Measurements from ENCODE around the gene ARMC9.

ARMC9 gene

GRCh38 chr2:231212329-231212845 is 14.0 kb downstream of the ARMC9 start:
- no peak overlapping the region for H3K4me3 ChIP-seq (ENCODE audit: low read depth in 1 of 2, low read length in 2 of 2)
- H3K9ac ChIP-seq (ENCODE audit: low read length): no peak overlapping the region
- H3K9me3 ChIP-seq (ENCODE audit: low read length): no peaks in the 10 kb centered on the region
- H3K27me3 ChIP-seq (ENCODE audit: control insufficient read depth in 1 of 2, insufficient read depth in 2 of 2, low read length in 2 of 2): no peaks in the 10 kb centered on the region
- peaks cover 18% of the 10 kb centered on the region for H3K4me1 ChIP-seq (ENCODE audit: insufficient read depth, low read length)
- peaks cover 21% of the 10 kb centered on the region for H3K36me3 ChIP-seq (ENCODE audit: insufficient read depth, low read length)
- peak overlapping the region; percentile 30 for H3K27ac ChIP-seq (ENCODE audit: low read depth, low read length)

GRCh38 chr2:231213931-231214642 is 15.7 kb downstream of the ARMC9 start:
- Histone ChIP-seq H3K9me3 (ENCODE audit: low read length) (no peaks in the 10 kb centered on the region), H3K36me3 (ENCODE audit: insufficient read depth, low read length) (peaks cover 17% of the 10 kb centered on the region), H3K27ac (ENCODE audit: low read depth, low read length) (no peak overlapping the region), H3K9ac (ENCODE audit: low read length) (no peak overlapping the region), H3K4me1 (ENCODE audit: insufficient read depth, low read length) (peaks cover 18% of the 10 kb centered on the region), H3K4me3 (ENCODE audit: low read depth in 1 of 2, low read length in 2 of 2) (no peak overlapping the region), H3K27me3 (ENCODE audit: control insufficient read depth in 1 of 2, insufficient read depth in 2 of 2, low read length in 2 of 2) (no peaks in the 10 kb centered on the region)

DNA sequence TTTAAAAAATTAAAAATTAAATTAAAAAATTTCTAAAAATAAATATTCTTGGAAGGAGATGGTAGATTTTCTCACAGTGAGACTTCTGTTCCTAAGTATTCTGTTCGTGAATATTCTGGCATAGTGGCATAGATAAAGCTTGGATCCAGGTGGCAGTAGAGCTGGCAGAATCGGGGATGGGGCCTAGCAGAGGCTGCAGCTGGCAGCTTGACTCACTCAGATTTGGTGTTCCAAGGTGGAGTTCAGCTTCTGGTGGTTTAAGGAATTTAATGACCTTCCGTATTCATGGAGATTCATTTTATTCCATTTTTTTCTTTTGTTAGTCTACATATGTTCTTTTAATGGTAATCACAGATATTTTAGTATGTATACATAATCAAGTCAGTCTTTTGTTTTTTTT is 19.9 kb downstream of the ARMC9 start:
- Histone ChIP-seq H3K9ac (ENCODE audit: low read length) (no peak overlapping the region), H3K27ac (ENCODE audit: low read depth, low read length) (no peak overlapping the region), H3K4me3 (ENCODE audit: low read depth in 1 of 2, low read length in 2 of 2) (no peak overlapping the region), H3K4me1 (ENCODE audit: insufficient read depth, low read length) (peaks cover 10% of the 10 kb centered on the region), H3K9me3 (ENCODE audit: low read length) (no peaks in the 10 kb centered on the region), H3K27me3 (ENCODE audit: control insufficient read depth in 1 of 2, insufficient read depth in 2 of 2, low read length in 2 of 2) (no peaks in the 10 kb centered on the region), H3K36me3 (ENCODE audit: insufficient read depth, low read length) (peaks cover 10% of the 10 kb centered on the region)

GRCh38 chr2:231219289-231219688 is 20.9 kb downstream of the ARMC9 start:
- no peak overlapping the region for H3K4me3 ChIP-seq (ENCODE audit: low read depth in 1 of 2, low read length in 2 of 2)
- H3K27ac ChIP-seq (ENCODE audit: low read depth, low read length): no peak overlapping the region
- peaks cover 14% of the 10 kb centered on the region for H3K4me1 ChIP-seq (ENCODE audit: insufficient read depth, low read length)
- H3K9me3 ChIP-seq (ENCODE audit: low read length): no peaks in the 10 kb centered on the region
- H3K27me3 ChIP-seq (ENCODE audit: control insufficient read depth in 1 of 2, insufficient read depth in 2 of 2, low read length in 2 of 2): no peaks in the 10 kb centered on the region
- no peak overlapping the region for H3K9ac ChIP-seq (ENCODE audit: low read length)
- H3K36me3 ChIP-seq (ENCODE audit: insufficient read depth, low read length): peaks cover 7% of the 10 kb centered on the region

DNA sequence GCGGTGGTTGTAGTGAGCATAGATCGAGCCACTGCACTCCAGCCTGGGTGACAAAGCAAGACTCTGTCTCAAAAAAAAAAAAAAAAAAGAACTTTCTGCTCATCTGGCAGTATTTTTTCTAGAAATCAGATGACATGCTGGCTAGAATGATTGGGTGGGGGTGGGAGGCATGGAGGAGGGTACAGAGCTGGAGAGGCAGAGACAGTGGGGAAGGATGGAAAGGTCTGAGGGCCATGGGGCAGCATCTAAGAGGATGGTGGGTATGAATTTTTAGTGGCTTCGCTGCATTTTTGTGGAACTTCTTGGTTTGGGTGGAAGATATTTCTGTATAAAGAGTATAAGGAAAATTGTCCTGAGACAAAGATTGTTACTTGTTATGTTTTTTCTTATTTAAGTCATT is 23.3 kb downstream of the ARMC9 start:
- Histone ChIP-seq H3K36me3 (ENCODE audit: insufficient read depth, low read length) (no peaks in the 10 kb centered on the region), H3K9ac (ENCODE audit: low read length) (no peak overlapping the region), H3K27ac (ENCODE audit: low read depth, low read length) (peak overlapping the region; percentile 56), H3K4me3 (ENCODE audit: low read depth in 1 of 2, low read length in 2 of 2) (no peak overlapping the region), H3K4me1 (ENCODE audit: insufficient read depth, low read length) (peaks cover 17% of the 10 kb centered on the region), H3K9me3 (ENCODE audit: low read length) (no peaks in the 10 kb centered on the region), H3K27me3 (ENCODE audit: control insufficient read depth in 1 of 2, insufficient read depth in 2 of 2, low read length in 2 of 2) (no peaks in the 10 kb centered on the region)

DNA sequence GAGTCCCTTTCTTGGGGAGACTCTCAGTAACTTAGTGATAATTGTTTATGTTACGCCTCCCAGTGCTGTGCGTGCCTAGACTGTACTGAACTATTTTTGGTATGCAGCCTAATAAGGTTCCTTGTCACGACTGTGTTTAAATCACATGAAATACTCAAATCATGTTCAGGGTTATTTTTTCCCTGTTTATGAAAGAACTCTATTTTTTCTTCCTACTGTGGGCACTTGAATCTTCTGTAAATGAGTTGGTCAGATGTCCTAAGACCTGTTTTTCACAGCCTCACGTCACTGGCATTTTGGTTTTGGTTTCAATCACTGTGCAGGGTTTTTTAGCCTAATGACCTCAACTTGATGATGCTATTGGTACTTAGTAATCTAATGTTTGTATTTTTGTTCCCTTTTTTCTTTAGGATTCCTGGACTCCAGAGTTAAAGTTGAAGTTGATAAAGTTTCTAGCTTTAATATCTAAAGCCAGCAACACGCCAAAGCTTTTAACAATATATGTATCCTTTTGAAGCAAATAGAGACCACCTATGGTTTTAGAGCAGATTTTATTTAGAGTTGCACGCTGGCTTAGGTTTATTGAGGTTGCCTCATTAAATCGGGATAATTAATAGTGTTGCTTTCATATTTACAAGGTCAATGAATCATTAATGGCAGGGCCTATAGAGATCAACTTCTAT is 24.0 kb downstream of the ARMC9 start:
- no peaks in the 10 kb centered on the region for H3K36me3 ChIP-seq (ENCODE audit: insufficient read depth, low read length)
- H3K4me3 ChIP-seq (ENCODE audit: low read depth in 1 of 2, low read length in 2 of 2): peak overlapping the region in 1 of 2 donors; percentile 25
- no peak overlapping the region for H3K9ac ChIP-seq (ENCODE audit: low read length)
- H3K4me1 ChIP-seq (ENCODE audit: insufficient read depth, low read length): peaks cover 21% of the 10 kb centered on the region
- no peaks in the 10 kb centered on the region for H3K9me3 ChIP-seq (ENCODE audit: low read length)
- peak overlapping the region; percentile 56 for H3K27ac ChIP-seq (ENCODE audit: low read depth, low read length)
- H3K27me3 ChIP-seq (ENCODE audit: control insufficient read depth in 1 of 2, insufficient read depth in 2 of 2, low read length in 2 of 2): no peaks in the 10 kb centered on the region

DNA sequence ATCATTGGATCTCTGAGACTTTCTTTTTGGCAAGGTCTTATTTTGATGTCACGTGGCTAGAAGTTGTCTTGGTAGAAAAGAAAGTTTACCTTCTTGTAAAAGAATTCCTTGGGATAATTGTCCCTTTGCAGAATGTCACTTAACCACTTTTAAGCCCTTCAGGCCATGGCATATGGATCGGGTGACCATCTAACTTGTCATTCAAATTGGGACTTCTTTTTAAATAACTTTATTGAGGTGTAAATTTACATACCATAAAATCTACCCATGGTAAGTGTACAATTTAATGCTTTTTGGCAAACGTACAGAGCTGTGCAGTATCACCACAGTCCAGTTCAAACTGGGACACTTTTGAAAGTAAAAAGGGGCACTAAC is 24.6 kb downstream of the ARMC9 start:
- Histone ChIP-seq H3K27me3 (ENCODE audit: control insufficient read depth in 1 of 2, insufficient read depth in 2 of 2, low read length in 2 of 2) (no peaks in the 10 kb centered on the region), H3K27ac (ENCODE audit: low read depth, low read length) (peak overlapping the region; percentile 56), H3K36me3 (ENCODE audit: insufficient read depth, low read length) (no peaks in the 10 kb centered on the region), H3K9ac (ENCODE audit: low read length) (no peak overlapping the region), H3K9me3 (ENCODE audit: low read length) (no peaks in the 10 kb centered on the region), H3K4me1 (ENCODE audit: insufficient read depth, low read length) (peaks cover 25% of the 10 kb centered on the region), H3K4me3 (ENCODE audit: low read depth in 1 of 2, low read length in 2 of 2) (peak overlapping the region in 1 of 2 donors; percentile 25)

DNA sequence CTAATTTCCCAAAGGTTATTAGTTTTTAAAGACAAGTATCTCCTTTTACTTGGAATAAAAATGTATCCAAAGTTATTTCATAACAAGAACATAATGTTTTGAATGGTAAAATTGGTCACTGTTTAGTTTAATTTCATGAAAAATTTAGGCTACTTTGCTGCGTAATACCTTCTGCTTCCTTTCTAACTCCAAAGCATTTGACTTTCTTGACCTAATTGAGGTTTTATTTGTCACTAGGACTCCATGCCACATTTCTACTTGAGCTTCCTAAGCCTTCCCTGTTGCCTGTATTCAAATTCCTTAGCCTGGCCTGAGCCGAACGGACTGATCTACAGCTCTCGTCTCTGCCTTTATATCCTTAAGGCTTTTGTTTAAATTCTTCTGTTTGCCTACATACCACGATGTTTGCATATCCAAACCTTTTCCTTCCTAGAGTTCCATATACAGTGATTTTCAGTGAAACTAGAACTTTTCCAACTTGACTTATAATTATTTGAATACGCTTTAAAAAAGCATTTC is 25.1 kb downstream of the ARMC9 start:
- H3K4me3 ChIP-seq (ENCODE audit: low read depth in 1 of 2, low read length in 2 of 2): no peak overlapping the region
- no peaks in the 10 kb centered on the region for H3K27me3 ChIP-seq (ENCODE audit: control insufficient read depth in 1 of 2, insufficient read depth in 2 of 2, low read length in 2 of 2)
- peak overlapping the region; percentile 56 for H3K27ac ChIP-seq (ENCODE audit: low read depth, low read length)
- H3K4me1 ChIP-seq (ENCODE audit: insufficient read depth, low read length): peaks cover 30% of the 10 kb centered on the region
- H3K36me3 ChIP-seq (ENCODE audit: insufficient read depth, low read length): no peaks in the 10 kb centered on the region
- H3K9ac ChIP-seq (ENCODE audit: low read length): no peak overlapping the region
- no peaks in the 10 kb centered on the region for H3K9me3 ChIP-seq (ENCODE audit: low read length)

GRCh38 chr2:231227310-231228162 is 29.1 kb downstream of the ARMC9 start:
- Histone ChIP-seq H3K27me3 (ENCODE audit: control insufficient read depth in 1 of 2, insufficient read depth in 2 of 2, low read length in 2 of 2) (no peaks in the 10 kb centered on the region), H3K9ac (ENCODE audit: low read length) (no peak overlapping the region)

DNA sequence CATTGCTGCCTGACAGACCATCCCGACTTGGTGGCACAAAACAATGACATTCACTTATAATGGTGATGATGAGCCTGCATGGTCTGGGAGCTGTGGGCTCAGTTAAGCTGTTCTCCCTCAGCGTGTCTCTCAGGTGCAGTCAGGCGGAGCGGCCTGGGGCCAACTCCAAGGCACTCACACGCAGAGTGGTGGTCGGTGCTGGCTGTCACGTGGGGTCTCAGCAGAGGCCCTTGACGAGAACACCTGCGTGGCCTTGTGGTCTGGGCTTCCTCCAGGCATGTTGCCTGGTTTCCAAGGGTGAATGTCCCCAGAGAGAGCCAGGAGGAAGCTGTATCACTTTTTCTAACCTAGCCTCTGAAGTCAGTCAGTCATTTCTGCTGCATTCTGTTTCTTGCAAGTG is 29.8 kb downstream of the ARMC9 start:
- H3K9me3 ChIP-seq (ENCODE audit: low read length): no peaks in the 10 kb centered on the region
- peak overlapping the region; percentile 81 for H3K27ac ChIP-seq (ENCODE audit: low read depth, low read length)
- no peaks in the 10 kb centered on the region for H3K27me3 ChIP-seq (ENCODE audit: control insufficient read depth in 1 of 2, insufficient read depth in 2 of 2, low read length in 2 of 2)
- H3K4me1 ChIP-seq (ENCODE audit: insufficient read depth, low read length): peaks cover 30% of the 10 kb centered on the region
- H3K9ac ChIP-seq (ENCODE audit: low read length): no peak overlapping the region
- no peak overlapping the region for H3K4me3 ChIP-seq (ENCODE audit: low read depth in 1 of 2, low read length in 2 of 2)
- no peaks in the 10 kb centered on the region for H3K36me3 ChIP-seq (ENCODE audit: insufficient read depth, low read length)

More at GRCh38 chr2:231227310-231228162, 29.1 kb downstream of the ARMC9 start:
- no peak overlapping the region for H3K4me3 ChIP-seq (ENCODE audit: low read depth in 1 of 2, low read length in 2 of 2)
- no peaks in the 10 kb centered on the region for H3K36me3 ChIP-seq (ENCODE audit: insufficient read depth, low read length)
- H3K4me1 ChIP-seq (ENCODE audit: insufficient read depth, low read length): peaks cover 37% of the 10 kb centered on the region
- H3K27ac ChIP-seq (ENCODE audit: low read depth, low read length): peak overlapping the region; percentile 81
- no peaks in the 10 kb centered on the region for H3K9me3 ChIP-seq (ENCODE audit: low read length)

DNA sequence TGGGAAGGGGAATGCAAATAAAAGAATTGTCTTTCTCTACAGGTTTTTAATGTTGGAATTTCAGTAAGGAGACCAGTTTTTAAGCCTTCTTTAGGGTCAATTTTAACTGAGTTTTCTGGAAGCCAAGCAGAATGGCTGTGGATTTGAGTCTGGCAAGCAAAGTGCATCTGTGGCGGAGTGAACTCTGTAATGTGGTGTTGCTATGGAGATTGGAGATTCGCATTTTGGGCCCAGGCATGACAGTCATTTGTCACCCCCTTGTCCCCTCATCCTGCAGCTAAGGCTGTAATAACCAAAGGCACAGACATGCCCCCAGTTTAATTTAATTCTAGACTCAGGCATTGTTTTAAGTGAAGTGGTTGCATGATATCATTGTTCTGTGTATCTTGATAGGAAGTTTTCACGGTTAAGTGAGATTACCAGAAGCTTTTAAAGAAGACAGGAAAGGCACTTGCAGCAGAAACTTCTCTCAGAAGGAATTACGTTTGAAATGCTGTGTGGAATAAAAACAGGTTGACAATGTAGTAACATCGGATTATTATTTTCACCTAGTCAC is 30.6 kb downstream of the ARMC9 start:
- Histone ChIP-seq H3K4me3 (ENCODE audit: low read depth in 1 of 2, low read length in 2 of 2) (no peak overlapping the region), H3K9ac (ENCODE audit: low read length) (no peak overlapping the region), H3K36me3 (ENCODE audit: insufficient read depth, low read length) (no peaks in the 10 kb centered on the region), H3K27ac (ENCODE audit: low read depth, low read length) (peak overlapping the region; percentile 39), H3K27me3 (ENCODE audit: control insufficient read depth in 1 of 2, insufficient read depth in 2 of 2, low read length in 2 of 2) (no peaks in the 10 kb centered on the region), H3K4me1 (ENCODE audit: insufficient read depth, low read length) (peaks cover 25% of the 10 kb centered on the region), H3K9me3 (ENCODE audit: low read length) (no peaks in the 10 kb centered on the region)

Data from muscle layer of colon (tissue), 2 donors.